ENCODE results near the gene LSG1. TPM values are rescaled to one million over a fixed set of nuclear protein-coding genes. Genes with fewer than 3 reads are reported as not detected.

Gene LSG1
- total RNA-seq, 1 donor from 2014 or later = 9.4 TPM

DNA sequence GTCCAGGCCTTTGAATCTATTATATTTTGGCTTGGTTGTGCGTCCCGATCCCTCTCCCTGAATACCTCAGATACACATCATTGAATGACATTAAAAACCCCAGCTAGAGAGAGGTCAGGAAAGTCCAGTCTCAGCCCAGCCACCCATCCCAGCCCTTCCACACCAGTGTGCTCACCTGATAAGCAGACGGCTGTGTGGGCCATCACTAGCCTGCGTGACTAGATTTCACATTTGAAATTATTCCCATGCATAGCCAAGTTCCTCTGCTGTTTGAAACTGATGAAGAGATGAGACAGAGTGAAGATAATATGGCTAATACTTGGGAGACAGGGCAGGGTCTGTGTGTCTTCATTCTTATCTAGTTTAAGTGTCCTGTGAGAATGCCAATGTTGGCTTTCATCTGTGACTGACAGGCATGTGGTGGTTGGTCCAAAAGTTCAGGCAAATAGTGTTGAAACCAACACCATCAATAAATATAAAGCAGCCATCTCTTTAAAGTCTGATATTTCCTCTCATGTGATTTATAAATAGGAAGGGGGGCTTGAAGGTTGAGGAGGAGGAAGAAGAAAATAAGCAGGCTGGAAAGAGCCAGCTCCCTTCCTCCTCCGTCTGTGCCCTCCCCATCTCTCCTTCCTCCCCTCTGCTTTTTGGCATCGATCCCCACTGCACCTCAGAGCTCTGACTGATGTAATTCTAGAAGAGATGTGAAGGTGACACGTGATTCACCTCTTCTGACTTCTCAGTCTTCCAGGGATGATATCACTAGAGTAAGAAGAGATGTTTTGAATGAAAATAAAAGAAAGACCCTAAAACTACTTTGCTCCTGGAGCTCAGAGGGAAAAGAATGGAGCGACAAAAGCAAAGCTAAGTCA lies 18.7 kb upstream of the LSG1 start:
- intact Hi-C loops (cut with DNase I) = no loop called here
- Histone ChIP-seq H3K9me3 (no peaks in the 10 kb centered on the region), H3K4me1 (peaks cover 13 to 17% of the 10 kb centered on the region in 2 donors), H3K27me3 (no peaks in the 10 kb centered on the region), H3K36me3 (no peaks in the 10 kb centered on the region), H3K27ac (no peak overlapping the region), H3K4me3 (no peak overlapping the region)
- no peak for TF ChIP-seq CTCF (IDR thresholded peaks at IDR 0.05)
- DNase-seq (ENCODE audit: low spot score in 2 of 2) = peak in 1 of 2 donors; percentile 50

- no peak for TF ChIP-seq CTCF (IDR thresholded peaks at IDR 0.05)
- Histone ChIP-seq H3K4me1 (peaks cover 13 to 19% of the 10 kb centered on the region in 2 donors), H3K9me3 (no peaks in the 10 kb centered on the region), H3K36me3 (no peaks in the 10 kb centered on the region), H3K27ac (no peak overlapping the region), H3K4me3 (no peak overlapping the region), H3K27me3 (no peaks in the 10 kb centered on the region)
- intact Hi-C loops (cut with DNase I) = loop anchor here (5.0 kb wide), 1 partner anchor 288 kb away; no protein-coding TSS in a partner anchor
- DNase-seq (ENCODE audit: low spot score in 2 of 2) = no peak
Measured at GRCh38 chr3:194689493-194689944, 17.5 kb upstream of the LSG1 start.

- DNase-seq (ENCODE audit: low spot score in 2 of 2) = no peak
- H3K36me3 ChIP-seq = no peaks in the 10 kb centered on the region
- no peak overlapping the region for H3K4me3 ChIP-seq
- intact Hi-C loops (cut with DNase I) = loop anchor here (5.0 kb wide), 1 partner anchor 288 kb away; no protein-coding TSS in a partner anchor
- TF ChIP-seq CTCF (IDR thresholded peaks at IDR 0.05) = no peak
- peaks cover 13 to 19% of the 10 kb centered on the region in 2 donors for H3K4me1 ChIP-seq
- no peak overlapping the region for H3K27ac ChIP-seq
- H3K27me3 ChIP-seq = no peaks in the 10 kb centered on the region
- H3K9me3 ChIP-seq = no peaks in the 10 kb centered on the region
Measured at GRCh38 chr3:194688946-194689345, 17.0 kb upstream of the LSG1 start.

DNA sequence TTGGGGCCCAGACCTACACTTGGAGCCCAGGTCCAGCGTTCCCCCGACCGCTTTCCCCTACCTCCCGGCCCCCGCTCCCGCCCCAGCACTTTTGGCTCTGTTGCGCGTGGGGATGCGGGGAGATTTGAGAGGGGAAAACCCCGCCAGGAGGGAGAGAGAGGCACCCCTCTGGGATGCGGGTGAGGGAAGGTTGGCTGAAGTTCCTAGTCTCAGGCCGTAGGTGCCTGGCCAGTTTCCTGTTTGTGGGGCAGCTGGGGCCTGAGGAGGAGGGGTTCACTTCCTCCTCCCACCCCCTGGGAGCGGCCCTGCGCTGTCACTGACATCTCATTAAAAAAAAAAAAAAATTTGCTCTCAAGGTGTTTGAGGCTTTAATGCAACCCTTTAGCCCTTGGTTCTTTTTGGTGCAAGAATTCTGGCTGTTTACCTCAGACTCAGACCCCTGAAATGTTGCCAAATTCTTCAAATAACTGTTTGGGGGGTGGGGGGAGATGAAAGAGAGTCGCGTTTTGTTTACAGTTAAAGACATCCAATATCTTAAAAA lies 16.3 kb upstream of the LSG1 start:
- peak overlapping the region; percentile 56 to 80 for H3K4me3 ChIP-seq
- intact Hi-C loops (cut with DNase I) = loop anchor here (5.0 kb wide), 1 partner anchor 289 kb away; no protein-coding TSS in a partner anchor
- H3K36me3 ChIP-seq = no peaks in the 10 kb centered on the region
- H3K27ac ChIP-seq = peak overlapping the region; percentile 50 to 74
- H3K4me1 ChIP-seq = peaks cover 13 to 19% of the 10 kb centered on the region in 2 donors
- DNase-seq (ENCODE audit: low spot score in 2 of 2) = peak in 1 of 2 donors; percentile 65
- H3K27me3 ChIP-seq = no peaks in the 10 kb centered on the region
- no peaks in the 10 kb centered on the region for H3K9me3 ChIP-seq
- no peak for TF ChIP-seq CTCF (IDR thresholded peaks at IDR 0.05)

- Histone ChIP-seq H3K4me1 (peaks cover 13 to 19% of the 10 kb centered on the region in 2 donors), H3K36me3 (no peaks in the 10 kb centered on the region), H3K27me3 (no peaks in the 10 kb centered on the region), H3K27ac (peak overlapping the region; percentile 50 to 74), H3K4me3 (peak overlapping the region; percentile 56 to 80), H3K9me3 (no peaks in the 10 kb centered on the region)
- intact Hi-C loops (cut with DNase I) = loop anchor here (2.0 to 5.0 kb wide), 2 partner anchors 15 to 290 kb away; partner anchors contain the start of gene LSG1
- DNase-seq (ENCODE audit: low spot score in 2 of 2) = peak; percentile 44 to 84
- peak; percentile 28 to 46 (median 30) for TF ChIP-seq CTCF (IDR thresholded peaks at IDR 0.05)
Measured at GRCh38 chr3:194687638-194688199, 15.7 kb upstream of the LSG1 start.

Data from ascending aorta (tissue), 2 donors.